Cerebellar nuclear complex (tissue), 1 donor: ENCODE results near the gene PNMA8A.

ENCODE experiments used
- DNase-seq, 2 experiments: peaks; one replicate each; lab custom pipeline; 2025; lab: John Stamatoyannopoulos, UW

The PNMA8A gene

GRCh38 chr19:46427518-46428045, 43.8 kb downstream of the PNMA8A start:
- no peak for DNase-seq

GRCh38 chr19:46426506-46427162, 44.7 kb downstream of the PNMA8A start:
- peak in 1 of 2 experiments; percentile 29 for DNase-seq

GRCh38 chr19:46426035-46426505, 45.3 kb downstream of the PNMA8A start:
- DNase-seq, result no peak

- DNase-seq, result no peak
Measured at GRCh38 chr19:46423188-46423587, 48.2 kb downstream of the PNMA8A start.

GRCh38 chr19:46422344-46422743, 49.0 kb downstream of the PNMA8A start:
- DNase-seq, result no peak

GRCh38 chr19:46420056-46420455, 51.3 kb downstream of the PNMA8A start:
- DNase-seq, result no peak
